ENCODE measurements around the gene MNS1. TPM values are rescaled to one million over a fixed set of nuclear protein-coding genes. Genes with fewer than 3 reads are reported as not detected.

The MNS1 gene
- total and polyA plus RNA-seq, 2 donors (not counting 1 experiment from before 2014, with no cell fraction given) = not detected

DNA sequence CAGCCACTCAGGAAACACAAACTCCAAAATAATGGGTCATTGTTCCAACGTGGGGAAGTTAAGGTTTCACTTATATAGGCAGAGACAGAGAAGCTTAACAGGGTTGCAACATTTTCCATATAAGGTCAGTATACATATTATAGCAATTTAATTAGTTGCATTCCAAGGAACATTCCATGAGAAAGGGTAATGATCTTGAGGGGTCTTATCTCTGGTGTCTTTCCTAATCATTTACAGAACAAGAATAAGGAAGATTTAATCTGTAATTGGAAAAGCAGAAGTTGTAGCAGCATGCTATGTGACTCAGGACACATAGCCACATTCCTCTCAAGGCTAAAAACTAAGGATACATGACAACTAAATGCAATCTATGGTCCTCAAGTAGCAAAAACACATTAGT, 4.9 kb downstream of the MNS1 start:
- TF ChIP-seq, protein P1, sequence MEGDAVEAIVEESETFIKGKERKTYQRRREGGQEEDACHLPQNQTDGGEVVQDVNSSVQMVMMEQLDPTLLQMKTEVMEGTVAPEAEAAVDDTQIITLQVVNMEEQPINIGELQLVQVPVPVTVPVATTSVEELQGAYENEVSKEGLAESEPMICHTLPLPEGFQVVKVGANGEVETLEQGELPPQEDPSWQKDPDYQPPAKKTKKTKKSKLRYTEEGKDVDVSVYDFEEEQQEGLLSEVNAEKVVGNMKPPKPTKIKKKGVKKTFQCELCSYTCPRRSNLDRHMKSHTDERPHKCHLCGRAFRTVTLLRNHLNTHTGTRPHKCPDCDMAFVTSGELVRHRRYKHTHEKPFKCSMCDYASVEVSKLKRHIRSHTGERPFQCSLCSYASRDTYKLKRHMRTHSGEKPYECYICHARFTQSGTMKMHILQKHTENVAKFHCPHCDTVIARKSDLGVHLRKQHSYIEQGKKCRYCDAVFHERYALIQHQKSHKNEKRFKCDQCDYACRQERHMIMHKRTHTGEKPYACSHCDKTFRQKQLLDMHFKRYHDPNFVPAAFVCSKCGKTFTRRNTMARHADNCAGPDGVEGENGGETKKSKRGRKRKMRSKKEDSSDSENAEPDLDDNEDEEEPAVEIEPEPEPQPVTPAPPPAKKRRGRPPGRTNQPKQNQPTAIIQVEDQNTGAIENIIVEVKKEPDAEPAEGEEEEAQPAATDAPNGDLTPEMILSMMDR (IDR thresholded peaks at IDR 0.05) = no peak
- no peak for TF ChIP-seq EZH2 (IDR thresholded peaks at IDR 0.05; ENCODE audit: borderline replicate concordance, insufficient read depth, low read depth, low read length, poor library complexity, severe bottlenecking)
- H3K4me3 ChIP-seq (ENCODE audit: control extremely low read depth in 1 of 5, extremely low read depth in 1 of 5, insufficient read depth in 1 of 5, low read depth in 2 of 5, low read length in 4 of 5) = no peak overlapping the region
- H2AFZ ChIP-seq (ENCODE audit: insufficient read depth, low read depth, low read length, poor library complexity, severe bottlenecking) = no peak overlapping the region
- no peak overlapping the region for H3K9ac ChIP-seq (ENCODE audit: low read length)
- no peaks in the 10 kb centered on the region for H3K27me3 Mint-ChIP-seq
- intact Hi-C loops (cut with micrococcal nuclease) = no loop called here
- CTCF ChIA-PET = no interaction called here
- peaks cover 11% of the 10 kb centered on the region for H3K4me1 Mint-ChIP-seq
- no peak for ATAC-seq (ENCODE audit: low read depth)
- H3K9me3 ChIP-seq (ENCODE audit: control extremely low read depth in 1 of 3, control insufficient read depth in 2 of 3, insufficient read depth in 1 of 3, low read length in 2 of 3) = no peaks in the 10 kb centered on the region
- no peaks in the 10 kb centered on the region for H3K79me2 ChIP-seq (ENCODE audit: control insufficient read depth, insufficient read depth, low read length)
- no peak overlapping the region for H3K27ac Mint-ChIP-seq
- H4K20me1 ChIP-seq (ENCODE audit: control insufficient read depth, insufficient read depth, low read length, poor library complexity, severe bottlenecking) = no peaks in the 10 kb centered on the region
- H3K27ac ChIP-seq (ENCODE audit: low read length in 2 of 2) = no peak overlapping the region
- H3K4me3 Mint-ChIP-seq = no peak overlapping the region
- no peak for DNase-seq
- POLR2A ChIA-PET = interaction anchor here (0.7 kb wide), 1 partner anchor 136 kb away, joined by 3 read pairs; no protein-coding TSS in a partner anchor
- no peaks in the 10 kb centered on the region for H3K9me3 Mint-ChIP-seq (ENCODE audit: insufficient read depth)
- H3K36me3 ChIP-seq (replicated peaks in 1 of 2; ENCODE audit: control extremely low read depth in 1 of 2, control insufficient read depth in 1 of 2, extremely low read depth in 1 of 2, insufficient read depth in 2 of 2, low read length in 1 of 2) = no peaks in the 10 kb centered on the region
- H3K27me3 ChIP-seq (replicated peaks in 1 of 4; ENCODE audit: control extremely low read depth in 1 of 4, control insufficient read depth in 3 of 4, insufficient read depth in 4 of 4, low read length in 3 of 4) = no peaks in the 10 kb centered on the region
- no CpG with 5 or more reads among the region's 1 CpG for WGBS (ENCODE audit: insufficient coverage)
- H3K4me2 ChIP-seq (replicated peaks; ENCODE audit: low read depth, low read length, poor library complexity, severe bottlenecking) = no peak overlapping the region
- peaks cover 4 to 6% of the 10 kb centered on the region in 2 donors for H3K4me1 ChIP-seq (ENCODE audit: control insufficient read depth in 2 of 2, insufficient read depth in 2 of 2, low read length in 2 of 2)

DNA sequence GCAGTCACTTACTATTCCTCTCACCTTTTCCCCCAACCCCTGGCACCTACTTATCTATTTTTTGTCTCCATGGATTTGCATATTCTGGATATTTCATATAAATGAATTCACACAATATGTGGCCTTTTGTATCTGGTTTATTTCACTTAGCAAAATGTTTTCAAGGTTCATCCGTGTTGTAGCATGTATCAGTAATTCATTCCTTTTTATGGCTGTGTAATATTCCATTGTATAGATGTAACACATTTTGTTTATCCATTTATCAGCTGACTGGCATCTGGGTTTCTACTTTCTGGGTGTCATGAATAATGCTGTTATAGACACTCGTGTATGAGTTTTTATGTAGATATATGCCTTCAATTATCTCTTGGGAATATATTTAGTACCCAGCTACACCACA, 5.8 kb downstream of the MNS1 start:
- Histone ChIP-seq H3K9me3 (ENCODE audit: control extremely low read depth in 1 of 3, control insufficient read depth in 2 of 3, insufficient read depth in 1 of 3, low read length in 2 of 3) (no peaks in the 10 kb centered on the region), H3K4me3 (ENCODE audit: control extremely low read depth in 1 of 5, extremely low read depth in 1 of 5, insufficient read depth in 1 of 5, low read depth in 2 of 5, low read length in 4 of 5) (no peak overlapping the region), H3K9ac (ENCODE audit: low read length) (no peak overlapping the region), H3K27ac (ENCODE audit: low read length in 2 of 2) (no peak overlapping the region), H3K4me2 (replicated peaks; ENCODE audit: low read depth, low read length, poor library complexity, severe bottlenecking) (no peak overlapping the region), H3K36me3 (replicated peaks in 1 of 2; ENCODE audit: control extremely low read depth in 1 of 2, control insufficient read depth in 1 of 2, extremely low read depth in 1 of 2, insufficient read depth in 2 of 2, low read length in 1 of 2) (no peaks in the 10 kb centered on the region), H3K27me3 (replicated peaks in 1 of 4; ENCODE audit: control extremely low read depth in 1 of 4, control insufficient read depth in 3 of 4, insufficient read depth in 4 of 4, low read length in 3 of 4) (no peaks in the 10 kb centered on the region), H3K79me2 (ENCODE audit: control insufficient read depth, insufficient read depth, low read length) (no peaks in the 10 kb centered on the region), H2AFZ (ENCODE audit: insufficient read depth, low read depth, low read length, poor library complexity, severe bottlenecking) (no peak overlapping the region), H3K4me1 (ENCODE audit: control insufficient read depth in 2 of 2, insufficient read depth in 2 of 2, low read length in 2 of 2) (no peaks in the 10 kb centered on the region), H4K20me1 (ENCODE audit: control insufficient read depth, insufficient read depth, low read length, poor library complexity, severe bottlenecking) (no peaks in the 10 kb centered on the region)
- no peak overlapping the region for H3K4me3 Mint-ChIP-seq
- no peaks in the 10 kb centered on the region for H3K27me3 Mint-ChIP-seq
- peaks cover 2% of the 10 kb centered on the region for H3K4me1 Mint-ChIP-seq
- WGBS (ENCODE audit: insufficient coverage) = no CpG with 5 or more reads among the region's 2 CpGs
- ChIA-PET POLR2A (no interaction called here), CTCF (interaction anchor here (1.4 kb wide), 1 partner anchor 9 kb away, joined by 3 read pairs; no protein-coding TSS in a partner anchor)
- no peak overlapping the region for H3K27ac Mint-ChIP-seq
- DNase-seq (no peak), ATAC-seq (ENCODE audit: low read depth) (no peak)
- no peak for TF ChIP-seq EZH2 (IDR thresholded peaks at IDR 0.05; ENCODE audit: borderline replicate concordance, insufficient read depth, low read depth, low read length, poor library complexity, severe bottlenecking)
- TF ChIP-seq, protein P1 (IDR thresholded peaks at IDR 0.05) = no peak
- intact Hi-C loops (cut with micrococcal nuclease) = no loop called here
- H3K9me3 Mint-ChIP-seq (ENCODE audit: insufficient read depth) = no peaks in the 10 kb centered on the region

All from B cell (primary cell).